WERI-Rb-1 (cell line): ENCODE measurements around the gene C9orf152.

Experiments used
- DNase-seq: peaks from one replicate; pipeline ENCODE4 v3.0.0-alpha.2; 2020
- H3K27ac ChIP-seq: fragments of 250-450 bp; sonication (Bioruptor Pico); 2 replicates; pipeline ENCODE4 v1.5.1; 2020; ENCODE audit warnings: mild to moderate bottlenecking, moderate library complexity
- H3K27me3 ChIP-seq: fragments of 250-450 bp; sonication (Bioruptor Pico); 2 replicates; pipeline ENCODE4 v1.5.1; 2021; ENCODE audit warnings: mild to moderate bottlenecking, low read depth, moderate library complexity; ENCODE audit not compliant: insufficient read depth, severe bottlenecking
- H3K36me3 ChIP-seq: fragments of 250-450 bp; sonication (Bioruptor Pico); 2 replicates; pipeline ENCODE4 v1.5.1; 2020; ENCODE audit warnings: mild to moderate bottlenecking, moderate library complexity
- H3K4me3 ChIP-seq: 2 replicates; pipeline ENCODE4 v1.5.1; 2011; ENCODE audit warnings: low read depth, mild to moderate bottlenecking, control low read depth, low read length
- H3K9me3 ChIP-seq: fragments of 250-450 bp; sonication (Bioruptor Pico); 2 replicates; pipeline ENCODE4 v1.5.1; 2021; ENCODE audit warnings: mild to moderate bottlenecking, moderate library complexity; ENCODE audit not compliant: severe bottlenecking
- TF ChIP-seq, protein P1 (sequence below): IDR thresholded peaks from 2 replicates; pipeline ENCODE4 v1.5.1; 2011; ENCODE audit warnings: low read depth, mild to moderate bottlenecking, control low read depth, inconsistent platforms, low read length

C9orf152 gene

GRCh38 chr9:110248361-110248760 is 40.4 kb upstream of the C9orf152 start:
- H3K36me3 ChIP-seq: peaks cover 3% of the 10 kb centered on the region
- H3K27ac ChIP-seq: no peak overlapping the region
- H3K27me3 ChIP-seq: no peaks in the 10 kb centered on the region
- TF ChIP-seq, protein P1, sequence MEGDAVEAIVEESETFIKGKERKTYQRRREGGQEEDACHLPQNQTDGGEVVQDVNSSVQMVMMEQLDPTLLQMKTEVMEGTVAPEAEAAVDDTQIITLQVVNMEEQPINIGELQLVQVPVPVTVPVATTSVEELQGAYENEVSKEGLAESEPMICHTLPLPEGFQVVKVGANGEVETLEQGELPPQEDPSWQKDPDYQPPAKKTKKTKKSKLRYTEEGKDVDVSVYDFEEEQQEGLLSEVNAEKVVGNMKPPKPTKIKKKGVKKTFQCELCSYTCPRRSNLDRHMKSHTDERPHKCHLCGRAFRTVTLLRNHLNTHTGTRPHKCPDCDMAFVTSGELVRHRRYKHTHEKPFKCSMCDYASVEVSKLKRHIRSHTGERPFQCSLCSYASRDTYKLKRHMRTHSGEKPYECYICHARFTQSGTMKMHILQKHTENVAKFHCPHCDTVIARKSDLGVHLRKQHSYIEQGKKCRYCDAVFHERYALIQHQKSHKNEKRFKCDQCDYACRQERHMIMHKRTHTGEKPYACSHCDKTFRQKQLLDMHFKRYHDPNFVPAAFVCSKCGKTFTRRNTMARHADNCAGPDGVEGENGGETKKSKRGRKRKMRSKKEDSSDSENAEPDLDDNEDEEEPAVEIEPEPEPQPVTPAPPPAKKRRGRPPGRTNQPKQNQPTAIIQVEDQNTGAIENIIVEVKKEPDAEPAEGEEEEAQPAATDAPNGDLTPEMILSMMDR: no peak
- H3K9me3 ChIP-seq: no peaks in the 10 kb centered on the region
- no peak for DNase-seq
- H3K4me3 ChIP-seq: no peak overlapping the region

DNA sequence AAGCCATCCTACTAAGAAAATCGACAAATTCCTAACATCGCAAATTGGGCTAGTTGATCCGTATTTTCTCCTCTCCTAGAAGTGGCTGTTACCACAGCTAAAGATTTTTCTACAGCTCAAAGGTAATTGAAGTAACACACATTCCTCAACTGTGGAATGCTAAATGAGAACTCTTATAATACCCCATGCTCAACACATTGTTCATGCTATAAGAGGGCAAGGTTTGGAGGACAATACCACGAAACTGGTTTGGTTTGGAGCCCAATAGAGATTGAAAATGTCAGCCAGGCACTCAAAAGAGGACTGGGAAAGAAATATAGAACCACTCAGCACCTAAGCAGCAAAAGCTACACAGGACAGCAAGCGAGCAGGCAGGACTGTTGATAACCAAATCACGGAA is 38.3 kb upstream of the C9orf152 start:
- H3K36me3 ChIP-seq: peaks cover 5% of the 10 kb centered on the region
- no peak overlapping the region for H3K4me3 ChIP-seq
- DNase-seq: no peak
- no peaks in the 10 kb centered on the region for H3K27me3 ChIP-seq
- H3K27ac ChIP-seq: no peak overlapping the region
- H3K9me3 ChIP-seq: no peaks in the 10 kb centered on the region
- TF ChIP-seq, protein P1: no peak

GRCh38 chr9:110244616-110245015 is 36.7 kb upstream of the C9orf152 start:
- DNase-seq: no peak
- TF ChIP-seq, protein P1: no peak
- Histone ChIP-seq H3K27me3 (peaks cover 8% of the 10 kb centered on the region), H3K4me3 (no peak overlapping the region), H3K27ac (no peak overlapping the region), H3K36me3 (peaks cover 5% of the 10 kb centered on the region), H3K9me3 (no peaks in the 10 kb centered on the region)

GRCh38 chr9:110241858-110242321 is 33.9 kb upstream of the C9orf152 start:
- Histone ChIP-seq H3K36me3 (peaks cover 5% of the 10 kb centered on the region; the same call in 1 of the 2 replicates), H3K4me3 (no peak overlapping the region), H3K9me3 (no peaks in the 10 kb centered on the region), H3K27me3 (peaks cover 14% of the 10 kb centered on the region), H3K27ac (no peak overlapping the region)
- TF ChIP-seq, protein P1: no peak
- no peak for DNase-seq

GRCh38 chr9:110241260-110241857 is 33.4 kb upstream of the C9orf152 start:
- H3K4me3 ChIP-seq: no peak overlapping the region
- H3K27me3 ChIP-seq: peaks cover 18% of the 10 kb centered on the region
- H3K9me3 ChIP-seq: no peaks in the 10 kb centered on the region
- TF ChIP-seq, protein P1: no peak
- no peak overlapping the region for H3K27ac ChIP-seq
- no peak for DNase-seq
- peaks cover 5% of the 10 kb centered on the region; the same call in 1 of the 2 replicates for H3K36me3 ChIP-seq

DNA sequence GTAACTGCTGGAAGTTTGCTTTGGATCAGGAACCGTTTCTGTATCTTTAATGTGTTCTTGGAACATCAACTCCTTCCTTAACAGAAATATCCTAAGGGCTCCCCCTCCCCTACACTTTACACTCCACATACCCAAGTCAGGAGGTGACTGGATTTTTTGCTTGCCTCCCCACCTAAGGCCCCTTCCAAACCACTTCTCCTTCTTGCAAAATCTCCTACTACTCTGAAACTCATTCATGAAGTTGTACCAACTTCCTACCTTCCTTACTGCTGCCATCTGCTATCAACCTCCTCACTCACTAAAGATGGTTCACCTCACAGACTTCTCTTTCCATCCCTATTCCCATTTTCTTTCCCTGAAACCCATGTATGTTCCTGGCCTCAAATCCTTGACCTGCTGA is 32.2 kb upstream of the C9orf152 start:
- no peak overlapping the region for H3K4me3 ChIP-seq
- peaks cover 6% of the 10 kb centered on the region for H3K9me3 ChIP-seq
- H3K27ac ChIP-seq: no peak overlapping the region
- TF ChIP-seq, protein P1: no peak
- H3K36me3 ChIP-seq: peaks cover 5% of the 10 kb centered on the region; the same call in 1 of the 2 replicates
- peaks cover 25% of the 10 kb centered on the region for H3K27me3 ChIP-seq
- DNase-seq: no peak
